Suprapubic skin (tissue), 4 donors: ENCODE data around the gene NEURL4. TPM values are rescaled to one million over a fixed set of nuclear protein-coding genes. Genes with fewer than 3 reads are reported as not detected.

Source experiments
- DNase-seq, 2 donors: peaks; one replicate each; pipeline ENCODE4 v3.0.0-alpha.2; 2019; ENCODE audit warnings: low spot score in 2 of 2
- H3K27ac ChIP-seq: fragments of 200-600 bp; sonication (generic); one replicate; pipeline ENCODE4 v1.5.1; 2019
- H3K27me3 ChIP-seq: fragments of 200-600 bp; sonication (generic); one replicate; pipeline ENCODE4 v1.5.1; 2019
- H3K36me3 ChIP-seq: fragments of 200-600 bp; sonication (generic); one replicate; pipeline ENCODE4 v1.5.1; 2019
- H3K4me1 ChIP-seq: fragments of 200-600 bp; sonication (generic); one replicate; pipeline ENCODE4 v1.5.1; 2019
- H3K4me3 ChIP-seq: fragments of 200-600 bp; sonication (generic); one replicate; pipeline ENCODE4 v1.5.1; 2019; ENCODE audit warnings: mild to moderate bottlenecking
- H3K9me3 ChIP-seq: fragments of 200-600 bp; sonication (generic); one replicate; pipeline ENCODE4 v1.5.1; 2019
- EP300 ChIP-seq: sonication (generic); formaldehyde crosslinking; IDR thresholded peaks from one replicate; pipeline ENCODE4 v1.6.1; 2017; ENCODE audit warnings: antibody characterized with exemption
- POLR2A ChIP-seq, 2 donors: fragments of 450-650 bp; IDR thresholded peaks; one replicate each; pipeline ENCODE4 v1.6.1; 2017; ENCODE audit warnings: antibody characterized with exemption in 2 of 2, mild to moderate bottlenecking in 2 of 2, moderate library complexity in 2 of 2
- POLR2AphosphoS5 ChIP-seq, 3 donors: sonication (generic); formaldehyde crosslinking; IDR thresholded peaks; one replicate each; pipeline ENCODE4 v1.6.1; 2017; ENCODE audit warnings: antibody characterized with exemption in 3 of 3
- WGBS: methylation state at CpG from one replicate; pipeline ENCODE4 v1.1.5; 2018; 5-methylcytosine and 5-hydroxymethylcytosine counted together
- total RNA-seq, 4 donors: library from RNA; depleted of rRNA; stranded (reverse); fragments of >200 nt; gene quantifications; one replicate each; pipeline ENCODE4 v1.1.0, GENCODE V29; 2016
- TF ChIP-seq, protein P1 (sequence below), 2 donors: fragments of 200-600 bp in 1 of 2; fragments of 450-650 bp in 1 of 2; sonication (generic) in 1 of 2; IDR thresholded peaks; one replicate each; pipeline ENCODE4 v1.5.1; 2016 to 2019; ENCODE audit warnings: antibody characterized with exemption in 2 of 2, mild to moderate bottlenecking in 1 of 2, moderate library complexity in 1 of 2

NEURL4 gene
- total RNA-seq, 4 donors from 2014 or later = 11.7 to 51.3 (median 20.6) TPM

DNA sequence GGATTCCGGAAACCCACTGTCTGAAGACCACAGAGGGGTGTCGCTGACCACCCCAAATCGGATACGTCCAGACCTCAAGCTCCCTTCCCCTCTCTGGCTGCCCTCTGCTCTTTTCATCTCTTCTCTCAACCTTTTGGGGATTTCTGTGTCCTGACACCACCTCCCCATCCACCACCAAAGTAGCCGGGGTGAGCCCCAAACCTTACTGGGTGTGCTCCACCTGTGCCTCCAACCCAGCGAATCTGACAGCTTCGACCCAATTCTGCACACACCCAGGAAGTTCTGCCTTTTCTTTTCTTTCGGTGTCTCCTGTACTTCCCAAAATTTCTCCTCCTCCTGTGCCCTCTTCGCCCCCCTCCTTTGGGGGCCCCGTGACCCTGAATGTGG lies 23.4 kb upstream of the NEURL4 start:
- Histone ChIP-seq H3K4me3 (peak overlapping the region; percentile 79), H3K27ac (peak overlapping the region; percentile 97), H3K36me3 (no peaks in the 10 kb centered on the region), H3K27me3 (no peaks in the 10 kb centered on the region), H3K9me3 (no peaks in the 10 kb centered on the region), H3K4me1 (peaks cover 75% of the 10 kb centered on the region)
- TF ChIP-seq, protein P1, sequence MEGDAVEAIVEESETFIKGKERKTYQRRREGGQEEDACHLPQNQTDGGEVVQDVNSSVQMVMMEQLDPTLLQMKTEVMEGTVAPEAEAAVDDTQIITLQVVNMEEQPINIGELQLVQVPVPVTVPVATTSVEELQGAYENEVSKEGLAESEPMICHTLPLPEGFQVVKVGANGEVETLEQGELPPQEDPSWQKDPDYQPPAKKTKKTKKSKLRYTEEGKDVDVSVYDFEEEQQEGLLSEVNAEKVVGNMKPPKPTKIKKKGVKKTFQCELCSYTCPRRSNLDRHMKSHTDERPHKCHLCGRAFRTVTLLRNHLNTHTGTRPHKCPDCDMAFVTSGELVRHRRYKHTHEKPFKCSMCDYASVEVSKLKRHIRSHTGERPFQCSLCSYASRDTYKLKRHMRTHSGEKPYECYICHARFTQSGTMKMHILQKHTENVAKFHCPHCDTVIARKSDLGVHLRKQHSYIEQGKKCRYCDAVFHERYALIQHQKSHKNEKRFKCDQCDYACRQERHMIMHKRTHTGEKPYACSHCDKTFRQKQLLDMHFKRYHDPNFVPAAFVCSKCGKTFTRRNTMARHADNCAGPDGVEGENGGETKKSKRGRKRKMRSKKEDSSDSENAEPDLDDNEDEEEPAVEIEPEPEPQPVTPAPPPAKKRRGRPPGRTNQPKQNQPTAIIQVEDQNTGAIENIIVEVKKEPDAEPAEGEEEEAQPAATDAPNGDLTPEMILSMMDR (IDR thresholded peaks at IDR 0.05) = peak in 1 of 2 donors; percentile 21
- no peak for TF ChIP-seq POLR2A (IDR thresholded peaks at IDR 0.05)
- WGBS = 28% methylated on average over 10 of the region's 10 CpGs
- no peak for DNase-seq

DNA sequence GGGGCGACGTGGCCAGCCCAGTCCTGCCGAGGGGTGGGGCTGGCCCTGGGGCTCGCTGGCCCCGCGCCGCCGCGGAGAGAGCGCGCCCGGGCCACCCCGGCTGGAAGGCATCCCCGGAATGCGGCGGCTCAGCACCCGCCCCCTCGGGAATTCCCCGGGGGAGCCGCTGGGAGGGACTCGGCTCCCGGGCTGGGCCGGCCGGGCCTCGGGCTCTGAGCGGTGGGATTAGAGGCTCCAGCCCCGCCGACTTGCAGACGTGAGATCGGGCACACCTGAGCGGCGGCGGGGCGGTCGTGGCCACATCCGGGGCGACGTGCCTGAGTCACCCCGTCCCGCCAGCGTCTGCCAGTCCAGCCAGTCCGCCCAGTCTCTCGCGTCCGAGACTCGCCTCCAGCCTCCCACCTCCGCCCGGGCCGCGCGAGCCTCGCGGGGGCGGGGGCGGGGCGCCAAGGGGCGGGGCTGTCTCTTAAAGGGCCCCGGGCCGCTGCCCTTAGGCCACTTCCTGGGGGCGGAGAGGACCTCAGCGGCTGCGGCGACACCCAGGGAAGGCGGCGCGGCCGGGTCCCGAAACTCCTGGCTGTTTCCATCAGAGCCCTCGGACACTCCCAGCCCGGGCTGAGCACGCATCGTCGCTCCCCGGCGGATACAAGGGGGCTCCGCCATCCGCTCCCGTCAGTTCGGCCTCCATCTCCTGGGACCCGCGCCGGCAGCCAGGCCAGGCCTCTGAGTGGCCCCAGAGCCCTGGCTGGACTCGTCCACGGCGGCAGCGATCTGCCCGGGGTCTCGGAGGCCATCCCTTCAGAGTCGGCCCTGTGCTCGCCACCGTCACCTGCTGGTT lies 22.7 kb upstream of the NEURL4 start, which contains the start of gene KCTD11:
TSS of gene KCTD11 (plus strand) at position 498 of the 838 bp plus-strand sequence.
- WGBS = 6% methylated on average over 28 of the region's 91 CpGs
- DNase-seq = peak; percentile 93
- TF ChIP-seq, protein P1 (IDR thresholded peaks at IDR 0.05) = no peak
- peak; percentile 25 to 60 (median 41) for TF ChIP-seq POLR2AphosphoS5 (IDR thresholded peaks at IDR 0.05)
- no peak for TF ChIP-seq POLR2A (IDR thresholded peaks at IDR 0.05)
- no peak for TF ChIP-seq EP300
- Histone ChIP-seq H3K4me3 (peak within 1 kb of the TSS; percentile 79), H3K27ac (peak within 1 kb of the TSS; percentile 97), H3K36me3 (no peaks in the 10 kb centered on the region), H3K4me1 (peaks cover 75% of the 10 kb centered on the region), H3K9me3 (no peaks in the 10 kb centered on the region), H3K27me3 (no peaks in the 10 kb centered on the region)

DNA sequence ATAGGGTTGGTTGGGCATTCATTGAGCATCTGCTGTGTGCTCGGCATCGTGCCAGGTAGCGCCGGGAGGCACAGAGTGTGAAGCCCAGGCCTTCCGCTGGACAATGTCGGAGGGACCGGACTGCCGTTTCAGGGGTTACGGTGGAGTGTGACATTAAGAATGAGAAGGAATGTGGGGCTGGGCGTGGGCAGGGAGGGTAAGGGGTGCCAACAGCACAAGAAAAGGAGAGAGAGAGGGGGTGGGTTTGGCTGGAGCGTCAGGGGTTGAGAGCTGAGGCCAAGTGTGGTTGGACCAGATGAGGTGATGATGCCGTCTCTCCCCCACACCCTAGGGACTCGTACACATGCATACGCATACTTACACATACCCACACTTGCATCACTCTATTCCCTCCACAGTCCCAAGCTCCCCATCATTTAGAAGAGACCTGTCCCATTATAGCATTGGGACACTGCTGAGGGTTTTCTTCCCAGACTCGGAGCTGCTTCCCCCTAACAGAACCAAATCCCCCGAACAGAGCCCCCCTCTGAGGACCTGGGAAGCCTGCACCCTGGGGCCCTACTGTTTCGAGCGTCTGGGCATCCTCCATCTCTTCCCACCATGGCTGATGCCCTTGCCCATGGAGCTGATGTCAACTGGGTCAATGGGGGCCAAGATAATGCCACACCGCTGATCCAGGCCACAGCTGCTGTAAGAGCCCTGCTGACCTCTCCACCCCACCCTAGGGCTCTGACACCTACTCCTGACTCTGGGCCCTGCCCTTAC lies 19.5 kb upstream of the NEURL4 start:
- whole genome bisulfite sequencing = 60% methylated on average over 19 of the region's 19 CpGs
- no peaks in the 10 kb centered on the region for H3K9me3 ChIP-seq
- no peak for TF ChIP-seq POLR2AphosphoS5 (IDR thresholded peaks at IDR 0.05)
- TF ChIP-seq POLR2A (IDR thresholded peaks at IDR 0.05) = no peak
- TF ChIP-seq, protein P1 (IDR thresholded peaks at IDR 0.05) = no peak
- TF ChIP-seq EP300 = no peak

DNA sequence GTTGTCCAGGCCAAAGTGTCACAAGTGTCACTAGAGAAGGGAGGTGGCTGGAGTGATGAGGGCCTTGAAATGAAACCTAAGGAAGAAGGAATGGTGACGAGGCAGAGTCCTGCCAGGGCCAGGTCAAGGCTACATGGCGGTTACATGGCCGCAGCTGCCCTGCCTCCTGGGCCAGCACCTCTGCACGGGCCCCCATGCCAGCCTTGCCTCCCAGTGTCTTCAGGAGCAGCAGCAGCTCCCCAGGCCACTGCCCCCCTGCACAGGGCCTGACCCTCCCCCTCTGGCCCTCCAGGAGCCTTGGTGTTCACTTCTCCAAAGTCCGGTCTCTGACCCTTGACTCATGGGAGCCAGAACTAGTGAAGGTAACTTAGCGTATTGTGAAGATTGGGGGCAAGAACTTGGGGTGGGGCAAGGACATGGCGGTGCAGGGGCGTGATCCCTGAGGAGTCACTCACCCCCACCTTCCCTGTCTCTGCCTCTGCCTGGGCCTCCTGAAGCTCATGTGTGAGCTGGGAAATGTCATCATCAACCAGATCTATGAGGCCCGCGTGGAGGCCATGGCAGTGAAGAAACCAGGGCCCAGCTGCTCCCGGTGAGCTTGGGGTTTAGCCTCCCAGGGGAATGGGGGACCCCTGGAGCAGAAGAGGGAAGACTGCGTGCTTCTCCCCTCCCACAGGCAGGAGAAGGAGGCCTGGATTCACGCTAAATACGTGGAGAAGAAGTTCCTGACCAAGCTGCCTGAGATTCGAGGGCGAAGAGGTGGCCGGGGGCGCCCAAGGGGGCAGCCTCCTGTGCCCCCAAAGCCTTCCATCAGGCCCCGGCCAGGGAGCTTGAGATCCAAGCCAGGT lies 18.7 kb upstream of the NEURL4 start:
- peak in 1 of 2 donors; percentile 64 for DNase-seq
- H3K27me3 ChIP-seq = peaks cover 9% of the 10 kb centered on the region
- no peaks in the 10 kb centered on the region for H3K36me3 ChIP-seq
- H3K9me3 ChIP-seq = no peaks in the 10 kb centered on the region
- no peak overlapping the region for H3K4me3 ChIP-seq
- peaks cover 38% of the 10 kb centered on the region for H3K4me1 ChIP-seq
- H3K27ac ChIP-seq = no peak overlapping the region
- no peak for TF ChIP-seq POLR2A (IDR thresholded peaks at IDR 0.05)
- 59% methylated on average over 17 of the region's 19 CpGs for WGBS

More for the DNA sequence above, 19.5 kb upstream of the NEURL4 start:
- H3K27me3 ChIP-seq = peaks cover 2% of the 10 kb centered on the region
- peak in 1 of 2 donors; percentile 67 for DNase-seq
- H3K4me1 ChIP-seq = peaks cover 46% of the 10 kb centered on the region
- no peak overlapping the region for H3K4me3 ChIP-seq
- no peak overlapping the region for H3K27ac ChIP-seq
- no peaks in the 10 kb centered on the region for H3K36me3 ChIP-seq

DNA sequence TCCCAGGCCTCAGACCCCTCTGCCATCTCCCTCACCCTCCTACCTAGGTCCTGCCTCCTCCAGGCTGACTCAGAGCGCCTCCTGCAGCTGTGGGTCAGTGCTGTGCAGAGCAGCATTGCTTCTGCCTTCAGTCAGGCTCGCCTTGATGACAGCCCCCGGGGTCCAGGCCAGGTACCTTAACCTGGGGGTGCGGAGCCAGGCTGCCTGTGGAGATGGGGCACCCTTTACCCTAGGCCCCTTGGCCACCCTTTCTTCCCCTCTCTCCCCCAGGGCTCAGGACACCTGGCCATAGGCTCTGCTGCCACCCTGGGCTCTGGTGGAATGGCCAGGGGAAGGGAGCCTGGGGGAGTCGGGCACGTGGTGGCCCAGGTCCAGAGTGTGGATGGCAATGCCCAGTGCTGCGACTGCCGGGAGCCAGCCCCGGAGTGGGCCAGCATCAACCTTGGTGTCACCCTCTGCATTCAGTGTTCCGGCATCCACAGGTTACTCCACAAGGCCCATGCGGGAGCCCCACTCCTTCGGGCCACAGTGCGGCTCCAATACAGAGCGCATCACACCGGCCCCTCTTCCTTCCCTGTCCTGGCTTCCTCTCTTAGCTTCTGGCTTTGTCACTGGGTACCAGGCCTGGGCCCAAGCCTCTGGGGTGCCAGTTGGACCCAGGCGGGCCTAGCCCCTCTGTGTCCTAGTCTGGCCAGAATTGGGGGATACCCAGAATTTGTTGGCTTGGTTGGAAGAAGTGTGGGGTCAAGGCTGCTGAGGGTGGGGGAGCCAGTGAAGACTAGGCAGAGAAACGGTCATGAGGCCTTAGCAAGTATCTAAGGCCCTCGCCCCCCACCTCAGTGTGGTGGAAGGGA lies 17.9 kb upstream of the NEURL4 start:
- Histone ChIP-seq H3K4me3 (no peak overlapping the region), H3K36me3 (no peaks in the 10 kb centered on the region), H3K4me1 (peaks cover 31% of the 10 kb centered on the region), H3K27me3 (peaks cover 9% of the 10 kb centered on the region), H3K9me3 (no peaks in the 10 kb centered on the region), H3K27ac (no peak overlapping the region)
- DNase-seq = peak in 1 of 2 donors; percentile 64
- 82% methylated on average over 11 of the region's 18 CpGs for WGBS
- TF ChIP-seq EP300 (no peak), POLR2A (IDR thresholded peaks at IDR 0.05) (no peak), POLR2AphosphoS5 (IDR thresholded peaks at IDR 0.05) (no peak)
- TF ChIP-seq, protein P1 (IDR thresholded peaks at IDR 0.05) = no peak
